ENCODE data around the gene METTL25B. TPM values are rescaled to one million over a fixed set of nuclear protein-coding genes. Genes with fewer than 3 reads are reported as not detected.
A peak's percentile ranks its signal among the peaks of the same experiment; 100 is the strongest.

METTL25B gene
- 10 to 100 TPM; 33.8 to 95.2 (median 64.9) TPM for total RNA-seq

DNA sequence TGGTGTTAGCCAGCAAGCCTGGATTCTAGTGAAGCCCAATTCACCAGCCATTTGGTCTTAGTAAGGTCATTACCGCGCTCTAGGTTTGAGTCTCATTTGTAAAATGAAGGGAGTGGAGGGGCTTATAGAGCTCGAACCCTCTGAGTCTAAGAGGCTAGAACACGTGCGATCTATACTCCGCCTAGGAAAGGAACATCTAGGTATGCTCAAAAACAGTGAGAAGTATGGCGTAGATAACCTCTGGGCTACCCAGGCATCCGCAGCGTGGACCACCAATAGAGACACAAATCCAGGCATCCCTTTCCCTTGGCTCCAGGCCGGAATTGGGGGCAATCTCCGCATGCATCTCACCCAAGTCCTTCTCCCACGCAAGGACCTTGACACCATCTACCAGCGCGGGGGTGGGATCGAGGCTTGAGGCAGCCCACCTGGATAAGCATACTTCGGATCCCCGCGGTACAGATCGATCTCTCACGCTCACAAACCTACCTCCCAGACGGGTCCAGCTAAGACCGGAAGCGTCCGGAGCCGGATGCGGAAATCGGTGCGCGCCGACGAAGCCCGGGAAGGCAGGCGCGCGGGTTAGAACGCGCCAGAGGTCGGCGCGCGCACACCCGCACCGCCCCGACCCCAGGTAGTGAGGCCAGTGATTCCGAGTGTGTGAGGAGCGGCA, at the start of gene METTL25B:
Gene METTL25B, plus strand, starts transcription at position 544 of the 673 bp plus-strand sequence. CDS start 636 bp downstream, outside the sequence.
- no peak for TF ChIP-seq CTCF (IDR thresholded peaks at IDR 0.05)
- TF ChIP-seq POLR2A (IDR thresholded peaks at IDR 0.05): peak in 1 of 2 donors; percentile 42
- Histone ChIP-seq H3K27ac (peak within 1 kb of the TSS; percentile 91 to 99 (median 94)), H3K27me3 (no peaks in the 10 kb centered on the region), H3K4me1 (peaks cover 11 to 32% (median 28%) of the 10 kb centered on the region in 4 donors), H3K9me3 (no peaks in the 10 kb centered on the region), H3K36me3 (peaks cover 0 to 25% (median 0%) of the 10 kb centered on the region in 3 donors), H3K4me3 (peak within 1 kb of the TSS; percentile 58 to 90 (median 73))
- peak; percentile 79 to 92 (median 90) for DNase-seq

DNA sequence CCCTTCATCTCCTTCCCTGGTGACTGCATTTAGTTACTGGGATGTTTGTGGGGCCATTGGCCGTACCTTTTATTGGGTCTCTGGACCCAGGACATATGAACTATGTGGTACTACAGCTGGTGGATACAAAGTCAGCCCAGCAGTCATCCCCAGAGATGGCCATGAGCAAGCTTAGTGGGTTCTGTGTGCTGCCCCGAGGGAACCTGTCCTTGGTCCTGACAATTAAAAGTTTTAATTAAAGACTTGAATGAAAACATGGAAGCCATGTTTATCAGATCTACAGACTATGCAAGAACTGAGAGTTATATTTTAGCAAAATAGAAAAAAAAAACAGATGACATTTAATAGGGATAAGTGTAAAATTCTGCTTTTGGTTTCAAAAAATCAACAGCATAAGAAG, 48.2 kb upstream of the METTL25B start:
- no peak overlapping the region for H3K27ac ChIP-seq
- no peak for DNase-seq
- no peak overlapping the region for H3K4me3 ChIP-seq
- H3K36me3 ChIP-seq: no peaks in the 10 kb centered on the region
- no peaks in the 10 kb centered on the region for H3K9me3 ChIP-seq
- TF ChIP-seq CTCF (IDR thresholded peaks at IDR 0.05): no peak
- no peak for TF ChIP-seq POLR2A (IDR thresholded peaks at IDR 0.05)
- H3K4me1 ChIP-seq: peaks cover 0 to 25% (median 8%) of the 10 kb centered on the region in 4 donors
- peaks cover 0 to 9% of the 10 kb centered on the region in 2 donors for H3K27me3 ChIP-seq

DNA sequence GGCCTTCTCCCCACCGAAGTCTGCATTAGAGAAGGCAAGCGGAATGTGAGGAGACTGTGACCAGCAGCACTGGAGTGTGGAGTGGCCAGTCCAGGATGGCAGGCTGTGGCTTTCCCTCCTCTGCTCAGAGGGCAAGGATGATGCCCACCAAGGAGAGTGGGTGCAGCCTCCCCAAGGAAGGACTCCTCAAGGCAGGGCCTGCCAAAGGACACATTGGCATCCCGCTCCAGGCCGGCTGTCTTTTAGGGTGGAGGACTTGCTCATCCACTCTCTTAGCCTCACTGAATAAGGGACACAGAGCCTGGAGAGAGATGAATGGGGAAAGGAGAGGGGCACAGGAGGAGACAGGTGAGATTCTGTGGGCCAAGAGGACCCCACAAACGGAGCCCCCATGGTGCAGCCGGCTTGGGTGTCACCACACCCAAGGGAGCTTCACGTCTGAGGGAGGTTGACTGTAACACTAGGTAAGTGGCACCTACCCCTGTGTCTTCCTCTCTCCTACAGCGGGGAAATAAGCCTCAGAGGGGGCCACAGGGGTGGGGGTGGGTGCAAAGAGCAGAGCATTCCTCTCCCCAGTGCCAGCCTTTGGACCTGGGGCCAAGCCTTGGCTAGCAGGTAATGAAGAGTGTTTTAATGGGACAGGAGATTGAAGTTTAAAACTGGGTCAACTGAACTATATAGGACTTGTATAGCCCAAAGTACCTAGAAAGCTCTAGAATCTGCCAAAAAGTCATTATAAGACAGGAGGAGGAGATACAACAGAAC, 46.9 kb upstream of the METTL25B start:
- Histone ChIP-seq H3K9me3 (no peaks in the 10 kb centered on the region), H3K27ac (no peak overlapping the region), H3K4me1 (peaks cover 0 to 17% (median 8%) of the 10 kb centered on the region in 4 donors), H3K36me3 (no peaks in the 10 kb centered on the region), H3K4me3 (no peak overlapping the region), H3K27me3 (peaks cover 0 to 9% of the 10 kb centered on the region in 2 donors)
- no peak for TF ChIP-seq POLR2A (IDR thresholded peaks at IDR 0.05)
- TF ChIP-seq CTCF (IDR thresholded peaks at IDR 0.05): no peak
- DNase-seq: no peak

DNA sequence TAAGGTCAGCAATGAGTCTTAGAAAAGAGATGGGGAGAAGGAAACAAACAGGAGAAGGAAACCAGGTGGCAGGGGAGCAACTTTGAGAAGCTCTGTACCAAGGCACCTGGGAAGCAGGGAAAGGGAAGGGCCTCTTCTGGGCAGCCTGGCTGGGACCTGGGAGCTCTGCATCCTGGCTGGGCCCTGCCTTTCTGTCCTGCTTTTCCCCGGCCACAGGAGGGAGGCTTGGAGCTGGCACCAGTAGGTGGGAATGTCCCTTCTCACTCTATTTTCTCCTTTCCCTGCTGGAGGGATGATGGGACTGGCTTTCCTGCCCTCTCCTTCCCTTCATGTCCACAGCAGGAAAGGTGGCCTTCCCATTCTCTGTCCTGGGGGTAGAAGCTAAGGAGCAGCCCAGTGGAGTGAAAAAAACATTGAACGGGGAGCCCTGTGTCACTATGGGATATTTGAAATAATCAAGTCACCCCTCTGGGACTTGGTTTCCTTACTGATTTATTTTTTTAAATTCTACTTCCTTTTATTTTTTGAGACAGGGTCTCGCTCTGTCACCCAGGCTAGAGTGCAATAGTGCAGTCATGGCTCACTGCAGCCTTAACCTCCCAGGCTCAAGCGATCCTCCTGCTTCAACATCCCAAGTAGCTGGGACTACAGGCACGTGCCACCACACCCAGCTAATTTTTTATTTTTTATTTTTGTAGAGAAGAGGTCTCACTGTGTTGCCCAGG, 45.9 kb upstream of the METTL25B start:
- DNase-seq: no peak
- TF ChIP-seq CTCF (IDR thresholded peaks at IDR 0.05) (no peak), POLR2A (IDR thresholded peaks at IDR 0.05) (no peak)
- H3K9me3 ChIP-seq: no peaks in the 10 kb centered on the region
- H3K27me3 ChIP-seq: peaks cover 0 to under 1% of the 10 kb centered on the region in 2 donors
- no peaks in the 10 kb centered on the region for H3K36me3 ChIP-seq
- no peak overlapping the region for H3K27ac ChIP-seq
- no peak overlapping the region for H3K4me3 ChIP-seq
- peaks cover 0 to 7% (median 2%) of the 10 kb centered on the region in 4 donors for H3K4me1 ChIP-seq

GRCh38 chr1:156684227-156684782, 44.0 kb upstream of the METTL25B start:
- Histone ChIP-seq H3K4me3 (no peak overlapping the region), H3K27ac (no peak overlapping the region), H3K4me1 (peaks cover 0 to 2% (median under 1%) of the 10 kb centered on the region in 4 donors), H3K36me3 (no peaks in the 10 kb centered on the region), H3K9me3 (no peaks in the 10 kb centered on the region), H3K27me3 (no peaks in the 10 kb centered on the region)
- no peak for DNase-seq
- TF ChIP-seq CTCF (IDR thresholded peaks at IDR 0.05): no peak
- no peak for TF ChIP-seq POLR2A (IDR thresholded peaks at IDR 0.05)
